Suprapubic skin (tissue), 4 donors: ENCODE data around the gene ENO4. TPM values are rescaled to one million over a fixed set of nuclear protein-coding genes. Genes with fewer than 3 reads are reported as not detected.

ENCODE experiments used
- DNase-seq, 2 donors: peaks; one replicate each; pipeline ENCODE4 v3.0.0-alpha.2; 2019; ENCODE audit warnings: low spot score in 2 of 2
- H3K27ac ChIP-seq: fragments of 200-600 bp; sonication (generic); one replicate; pipeline ENCODE4 v1.5.1; 2019
- H3K27me3 ChIP-seq: fragments of 200-600 bp; sonication (generic); one replicate; pipeline ENCODE4 v1.5.1; 2019
- H3K36me3 ChIP-seq: fragments of 200-600 bp; sonication (generic); one replicate; pipeline ENCODE4 v1.5.1; 2019
- H3K4me1 ChIP-seq: fragments of 200-600 bp; sonication (generic); one replicate; pipeline ENCODE4 v1.5.1; 2019
- H3K4me3 ChIP-seq: fragments of 200-600 bp; sonication (generic); one replicate; pipeline ENCODE4 v1.5.1; 2019; ENCODE audit warnings: mild to moderate bottlenecking
- H3K9me3 ChIP-seq: fragments of 200-600 bp; sonication (generic); one replicate; pipeline ENCODE4 v1.5.1; 2019
- CTCF ChIP-seq, 2 donors: fragments of 200-600 bp in 1 of 2; fragments of 450-650 bp in 1 of 2; sonication (generic) in 1 of 2; IDR thresholded peaks; one replicate each; pipeline ENCODE4 v1.5.1; 2016 to 2019; ENCODE audit warnings: antibody characterized with exemption in 2 of 2, mild to moderate bottlenecking in 1 of 2, moderate library complexity in 1 of 2
- EP300 ChIP-seq: sonication (generic); formaldehyde crosslinking; IDR thresholded peaks from one replicate; pipeline ENCODE4 v1.6.1; 2017; ENCODE audit warnings: antibody characterized with exemption
- POLR2A ChIP-seq, 2 donors: fragments of 450-650 bp; IDR thresholded peaks; one replicate each; pipeline ENCODE4 v1.6.1; 2017; ENCODE audit warnings: antibody characterized with exemption in 2 of 2, mild to moderate bottlenecking in 2 of 2, moderate library complexity in 2 of 2
- POLR2AphosphoS5 ChIP-seq, 3 donors: sonication (generic); formaldehyde crosslinking; IDR thresholded peaks; one replicate each; pipeline ENCODE4 v1.6.1; 2017; ENCODE audit warnings: antibody characterized with exemption in 3 of 3
- WGBS: methylation state at CpG from one replicate; pipeline ENCODE4 v1.1.5; 2018; 5-methylcytosine and 5-hydroxymethylcytosine counted together
- total RNA-seq, 4 donors: library from RNA; depleted of rRNA; stranded (reverse); fragments of >200 nt; gene quantifications; one replicate each; pipeline ENCODE4 v1.1.0, GENCODE V29; 2016

The ENO4 gene
- total RNA-seq, 4 donors from 2014 or later: 0.56 TPM; not detected in 3

GRCh38 chr10:116835658-116836057 lies 13.6 kb upstream of the ENO4 start:
- 81% methylated on average over 7 of the region's 7 CpGs for WGBS
- Histone ChIP-seq H3K27ac (no peak overlapping the region), H3K4me3 (no peak overlapping the region), H3K27me3 (no peaks in the 10 kb centered on the region), H3K36me3 (peaks cover 5% of the 10 kb centered on the region), H3K4me1 (no peaks in the 10 kb centered on the region), H3K9me3 (no peaks in the 10 kb centered on the region)
- DNase-seq: no peak
- TF ChIP-seq CTCF (IDR thresholded peaks at IDR 0.05) (no peak), EP300 (no peak), POLR2AphosphoS5 (IDR thresholded peaks at IDR 0.05) (no peak), POLR2A (IDR thresholded peaks at IDR 0.05) (no peak)

- Histone ChIP-seq H3K4me1 (no peaks in the 10 kb centered on the region), H3K4me3 (no peak overlapping the region), H3K36me3 (peaks cover 5% of the 10 kb centered on the region), H3K9me3 (no peaks in the 10 kb centered on the region), H3K27ac (no peak overlapping the region), H3K27me3 (no peaks in the 10 kb centered on the region)
- no peak for TF ChIP-seq CTCF (IDR thresholded peaks at IDR 0.05)
- TF ChIP-seq POLR2AphosphoS5 (IDR thresholded peaks at IDR 0.05): no peak
- no peak for TF ChIP-seq POLR2A (IDR thresholded peaks at IDR 0.05)
- TF ChIP-seq EP300: no peak
- WGBS: 74% methylated on average over 4 of the region's 4 CpGs
- DNase-seq: no peak
These were observed 13.2 kb upstream of the ENO4 start for GRCh38 chr10:116836083-116836482.

- Histone ChIP-seq H3K4me1 (no peaks in the 10 kb centered on the region), H3K4me3 (no peak overlapping the region), H3K27ac (no peak overlapping the region), H3K36me3 (peaks cover 5% of the 10 kb centered on the region), H3K27me3 (no peaks in the 10 kb centered on the region), H3K9me3 (no peaks in the 10 kb centered on the region)
- TF ChIP-seq POLR2AphosphoS5 (IDR thresholded peaks at IDR 0.05) (no peak), EP300 (no peak), POLR2A (IDR thresholded peaks at IDR 0.05) (no peak), CTCF (IDR thresholded peaks at IDR 0.05) (no peak)
- 84% methylated on average over 8 of the region's 8 CpGs for WGBS
- DNase-seq: no peak
These were observed 12.3 kb upstream of the ENO4 start for GRCh38 chr10:116836902-116837523.

GRCh38 chr10:116838143-116838725 lies 11.1 kb upstream of the ENO4 start:
- Histone ChIP-seq H3K4me3 (no peak overlapping the region), H3K27me3 (no peaks in the 10 kb centered on the region), H3K27ac (no peak overlapping the region), H3K9me3 (no peaks in the 10 kb centered on the region), H3K36me3 (no peaks in the 10 kb centered on the region), H3K4me1 (no peaks in the 10 kb centered on the region)
- DNase-seq: no peak
- no peak for TF ChIP-seq POLR2AphosphoS5 (IDR thresholded peaks at IDR 0.05)
- no peak for TF ChIP-seq EP300
- TF ChIP-seq POLR2A (IDR thresholded peaks at IDR 0.05): no peak
- TF ChIP-seq CTCF (IDR thresholded peaks at IDR 0.05): no peak
- WGBS: 68% methylated on average over 5 of the region's 5 CpGs

- no peak overlapping the region for H3K4me3 ChIP-seq
- WGBS: 90% methylated on average over 6 of the region's 6 CpGs
- H3K9me3 ChIP-seq: no peaks in the 10 kb centered on the region
- DNase-seq: no peak
- H3K27ac ChIP-seq: no peak overlapping the region
- H3K4me1 ChIP-seq: no peaks in the 10 kb centered on the region
- no peaks in the 10 kb centered on the region for H3K27me3 ChIP-seq
- H3K36me3 ChIP-seq: no peaks in the 10 kb centered on the region
- no peak for TF ChIP-seq POLR2A (IDR thresholded peaks at IDR 0.05)
- no peak for TF ChIP-seq EP300
- TF ChIP-seq CTCF (IDR thresholded peaks at IDR 0.05): no peak
- no peak for TF ChIP-seq POLR2AphosphoS5 (IDR thresholded peaks at IDR 0.05)
These were observed 8.8 kb upstream of the ENO4 start for GRCh38 chr10:116840389-116841075.
